ENCODE data around the gene OR8A1. TPM values are rescaled to one million over a fixed set of nuclear protein-coding genes. Genes with fewer than 3 reads are reported as not detected.

The OR8A1 gene
- total and polyA plus RNA-seq, 2 donors, result under 0.01 TPM; not detected in 1

DNA sequence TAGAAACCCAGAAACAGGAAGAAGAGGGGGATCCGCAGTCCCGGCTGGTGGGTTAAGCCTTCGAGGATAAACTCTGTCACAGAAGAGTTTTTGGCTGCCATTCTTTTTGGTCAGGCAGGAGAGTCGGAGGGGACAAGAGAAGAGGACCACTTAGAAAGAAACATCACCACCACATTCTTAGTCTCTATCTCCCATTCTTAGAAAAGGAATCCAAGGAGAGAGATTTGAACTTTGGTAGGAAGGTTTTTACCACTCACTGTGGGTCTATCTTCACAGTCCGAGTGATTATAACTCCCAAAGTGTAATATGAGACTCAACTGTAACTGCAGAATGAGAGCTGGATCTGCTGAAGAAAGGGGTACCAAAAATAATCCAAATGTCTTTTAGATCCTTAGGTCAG lies 26.2 kb upstream of the OR8A1 start, which contains the start of gene OR8B12:
Gene OR8B12 (minus strand): TSS at position 101 of the 400 bp plus-strand sequence. CDS start 0 bp downstream, at position 101.
- no peaks in the 10 kb centered on the region for H3K27me3 ChIP-seq (ENCODE audit: control insufficient read depth in 2 of 2, insufficient read depth in 1 of 2, low read length in 1 of 2)
- H3K4me3 ChIP-seq (ENCODE audit: low read length in 2 of 2), result no peak within 1 kb of the TSS
- H3K9me3 ChIP-seq (ENCODE audit: control insufficient read depth in 2 of 2, insufficient read depth in 1 of 2, low read length in 1 of 2), result no peaks in the 10 kb centered on the region
- H3K27ac ChIP-seq (ENCODE audit: low read depth in 1 of 2, low read length in 1 of 2), result no peak within 1 kb of the TSS
- no peaks in the 10 kb centered on the region for H3K4me1 ChIP-seq (ENCODE audit: control insufficient read depth in 2 of 2, insufficient read depth in 2 of 2, low read length in 2 of 2)
- DNase-seq (ENCODE audit: low read depth in 6 of 9, low spot score in 9 of 9), result no peak
- 87% methylated on average over 5 of the region's 5 CpGs for WGBS
- H3K36me3 ChIP-seq (ENCODE audit: control insufficient read depth in 2 of 2, insufficient read depth in 2 of 2, low read length in 1 of 2), result no peaks in the 10 kb centered on the region

DNA sequence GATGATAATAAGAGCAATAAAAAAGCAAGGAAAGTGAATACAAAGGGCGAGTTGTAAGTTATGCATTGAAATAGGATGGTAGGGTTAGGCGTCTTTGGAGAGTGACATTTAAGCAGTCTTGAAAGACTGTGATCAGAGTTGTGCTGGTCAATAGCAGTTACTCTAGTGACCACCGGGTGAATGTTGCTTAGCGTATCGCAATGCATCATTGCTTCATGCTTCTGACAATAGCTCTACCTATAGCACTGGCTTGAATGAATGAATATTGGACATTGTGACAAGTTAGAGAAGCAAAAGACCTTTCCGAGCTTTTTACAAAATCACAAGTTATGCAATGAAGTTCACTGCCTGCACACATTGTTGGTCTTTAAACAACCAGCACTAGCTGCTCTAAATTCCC lies 18.6 kb upstream of the OR8A1 start:
- DNase-seq (ENCODE audit: low read depth in 6 of 9, low spot score in 9 of 9), result no peak
- no peaks in the 10 kb centered on the region for H3K36me3 ChIP-seq (ENCODE audit: control insufficient read depth in 2 of 2, insufficient read depth in 2 of 2, low read length in 1 of 2)
- no peaks in the 10 kb centered on the region for H3K9me3 ChIP-seq (ENCODE audit: control insufficient read depth in 2 of 2, insufficient read depth in 1 of 2, low read length in 1 of 2)
- WGBS, result 94% methylated on average over 6 of the region's 6 CpGs
- no peaks in the 10 kb centered on the region for H3K4me1 ChIP-seq (ENCODE audit: control insufficient read depth in 2 of 2, insufficient read depth in 2 of 2, low read length in 2 of 2)
- no peaks in the 10 kb centered on the region for H3K27me3 ChIP-seq (ENCODE audit: control insufficient read depth in 2 of 2, insufficient read depth in 1 of 2, low read length in 1 of 2)
- H3K4me3 ChIP-seq (ENCODE audit: low read length in 2 of 2), result no peak overlapping the region
- no peak overlapping the region for H3K27ac ChIP-seq (ENCODE audit: low read depth in 1 of 2, low read length in 1 of 2)

DNA sequence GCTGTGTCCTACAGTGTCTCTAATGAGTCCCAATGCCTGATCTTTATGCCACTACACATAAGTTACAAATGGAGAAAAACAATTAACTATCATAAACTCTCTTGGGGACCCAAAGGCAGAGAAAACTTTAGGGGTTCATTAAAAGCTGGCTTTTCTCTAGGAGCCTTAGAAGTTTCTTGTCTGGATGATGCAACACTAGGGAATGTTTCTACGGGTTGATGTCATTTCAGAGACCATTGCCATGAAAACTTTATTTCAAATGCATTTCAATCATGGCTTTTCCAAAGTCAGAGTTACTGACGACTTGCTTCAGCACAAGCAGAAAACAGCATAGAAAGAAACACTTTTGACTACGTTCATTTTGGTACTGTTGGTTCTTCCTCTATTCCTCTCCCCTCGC lies 17.8 kb upstream of the OR8A1 start:
- no peak for DNase-seq (ENCODE audit: low read depth in 6 of 9, low spot score in 9 of 9)
- WGBS, result 93% methylated on average over 4 of the region's 4 CpGs

DNA sequence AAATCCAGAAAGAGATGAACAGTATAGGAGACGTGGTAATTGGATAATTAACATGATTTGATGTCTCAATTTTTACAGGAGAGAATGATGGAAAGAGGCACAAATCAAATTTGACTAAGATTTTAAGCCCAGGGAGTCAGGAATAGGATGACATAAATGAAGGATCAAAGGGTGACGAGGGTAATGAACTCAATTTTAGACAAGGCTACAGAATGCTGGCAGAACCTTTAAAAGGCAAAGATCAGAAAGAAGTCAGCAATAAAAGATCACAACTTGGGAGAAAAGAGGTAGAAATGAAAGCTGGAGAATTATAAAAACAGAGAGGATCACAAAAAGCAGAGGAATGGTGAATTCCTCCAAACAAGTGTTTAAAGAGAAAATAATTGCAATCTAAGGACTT lies 13.0 kb upstream of the OR8A1 start:
- Histone ChIP-seq H3K36me3 (ENCODE audit: control insufficient read depth in 2 of 2, insufficient read depth in 2 of 2, low read length in 1 of 2) (no peaks in the 10 kb centered on the region), H3K9me3 (ENCODE audit: control insufficient read depth in 2 of 2, insufficient read depth in 1 of 2, low read length in 1 of 2) (no peaks in the 10 kb centered on the region), H3K27me3 (ENCODE audit: control insufficient read depth in 2 of 2, insufficient read depth in 1 of 2, low read length in 1 of 2) (no peaks in the 10 kb centered on the region), H3K4me3 (ENCODE audit: low read length in 2 of 2) (no peak overlapping the region), H3K4me1 (ENCODE audit: control insufficient read depth in 2 of 2, insufficient read depth in 2 of 2, low read length in 2 of 2) (no peaks in the 10 kb centered on the region), H3K27ac (ENCODE audit: low read depth in 1 of 2, low read length in 1 of 2) (no peak overlapping the region)
- WGBS, result 80% methylated on average over 2 of the region's 2 CpGs
- DNase-seq (ENCODE audit: low read depth in 6 of 9, low spot score in 9 of 9), result no peak

More for the DNA sequence above, 17.8 kb upstream of the OR8A1 start:
- Histone ChIP-seq H3K27ac (ENCODE audit: low read depth in 1 of 2, low read length in 1 of 2) (no peak overlapping the region), H3K27me3 (ENCODE audit: control insufficient read depth in 2 of 2, insufficient read depth in 1 of 2, low read length in 1 of 2) (no peaks in the 10 kb centered on the region), H3K9me3 (ENCODE audit: control insufficient read depth in 2 of 2, insufficient read depth in 1 of 2, low read length in 1 of 2) (no peaks in the 10 kb centered on the region), H3K36me3 (ENCODE audit: control insufficient read depth in 2 of 2, insufficient read depth in 2 of 2, low read length in 1 of 2) (no peaks in the 10 kb centered on the region), H3K4me1 (ENCODE audit: control insufficient read depth in 2 of 2, insufficient read depth in 2 of 2, low read length in 2 of 2) (no peaks in the 10 kb centered on the region), H3K4me3 (ENCODE audit: low read length in 2 of 2) (no peak overlapping the region)

DNA sequence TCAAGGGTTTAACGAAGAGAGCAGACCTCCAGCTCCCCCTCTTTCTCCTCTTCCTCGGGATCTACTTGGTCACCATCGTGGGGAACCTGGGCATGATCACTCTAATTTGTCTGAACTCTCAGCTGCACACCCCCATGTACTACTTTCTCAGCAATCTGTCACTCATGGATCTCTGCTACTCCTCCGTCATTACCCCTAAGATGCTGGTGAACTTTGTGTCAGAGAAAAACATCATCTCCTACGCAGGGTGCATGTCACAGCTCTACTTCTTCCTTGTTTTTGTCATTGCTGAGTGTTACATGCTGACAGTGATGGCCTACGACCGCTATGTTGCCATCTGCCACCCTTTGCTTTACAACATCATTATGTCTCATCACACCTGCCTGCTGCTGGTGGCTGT lies 363 bp downstream of the OR8A1 start:
- no peaks in the 10 kb centered on the region for H3K36me3 ChIP-seq (ENCODE audit: control insufficient read depth in 2 of 2, insufficient read depth in 2 of 2, low read length in 1 of 2)
- H3K27ac ChIP-seq (ENCODE audit: low read depth in 1 of 2, low read length in 1 of 2), result no peak overlapping the region
- H3K4me1 ChIP-seq (ENCODE audit: control insufficient read depth in 2 of 2, insufficient read depth in 2 of 2, low read length in 2 of 2), result no peaks in the 10 kb centered on the region
- H3K27me3 ChIP-seq (ENCODE audit: control insufficient read depth in 2 of 2, insufficient read depth in 1 of 2, low read length in 1 of 2), result no peaks in the 10 kb centered on the region
- DNase-seq (ENCODE audit: low read depth in 6 of 9, low spot score in 9 of 9), result no peak
- H3K9me3 ChIP-seq (ENCODE audit: control insufficient read depth in 2 of 2, insufficient read depth in 1 of 2, low read length in 1 of 2), result no peaks in the 10 kb centered on the region
- H3K4me3 ChIP-seq (ENCODE audit: low read length in 2 of 2), result no peak overlapping the region
- 95% methylated on average over 7 of the region's 7 CpGs for WGBS

DNA sequence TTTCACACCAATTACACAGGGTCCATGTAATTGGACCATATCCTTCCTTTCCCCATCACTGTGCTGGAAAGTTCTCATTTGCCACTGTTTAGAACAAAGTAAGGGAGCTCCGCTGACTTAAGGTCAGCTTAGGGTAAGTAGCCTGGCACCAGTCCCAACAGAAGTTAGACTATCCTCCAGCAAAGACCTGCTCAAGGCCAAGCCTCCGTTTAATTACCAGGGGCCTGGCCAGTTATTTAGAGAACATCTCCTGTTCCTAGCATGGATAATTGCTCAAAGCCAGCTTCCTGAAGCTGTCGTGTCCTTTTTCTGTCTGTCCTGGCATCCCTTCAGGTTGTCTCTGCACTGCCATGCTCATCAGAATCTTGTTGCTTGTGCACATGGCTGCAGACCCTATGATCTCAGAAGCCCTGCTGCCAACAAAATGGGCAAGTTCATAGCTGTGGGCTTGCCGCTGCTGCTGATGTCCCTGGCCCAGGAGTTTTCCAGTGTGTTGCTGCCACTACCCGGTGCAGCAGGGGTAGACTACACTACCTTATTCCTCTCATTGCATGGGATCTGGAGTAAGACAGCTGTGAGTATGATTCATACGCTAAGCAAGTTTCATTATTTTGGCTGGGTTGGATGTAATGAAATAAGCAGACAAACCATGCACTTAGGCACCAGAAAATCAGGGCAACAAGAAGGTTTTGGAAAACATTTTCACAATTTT lies 8.1 kb downstream of the OR8A1 start:
- H3K9me3 ChIP-seq (ENCODE audit: control insufficient read depth in 2 of 2, insufficient read depth in 1 of 2, low read length in 1 of 2), result no peaks in the 10 kb centered on the region
- 94% methylated on average over 6 of the region's 6 CpGs for WGBS
- no peaks in the 10 kb centered on the region for H3K27me3 ChIP-seq (ENCODE audit: control insufficient read depth in 2 of 2, insufficient read depth in 1 of 2, low read length in 1 of 2)
- DNase-seq (ENCODE audit: low read depth in 6 of 9, low spot score in 9 of 9), result no peak
- no peak overlapping the region for H3K27ac ChIP-seq (ENCODE audit: low read depth in 1 of 2, low read length in 1 of 2)
- no peak overlapping the region for H3K4me3 ChIP-seq (ENCODE audit: low read length in 2 of 2)
- H3K36me3 ChIP-seq (ENCODE audit: control insufficient read depth in 2 of 2, insufficient read depth in 2 of 2, low read length in 1 of 2), result no peaks in the 10 kb centered on the region
- no peaks in the 10 kb centered on the region for H3K4me1 ChIP-seq (ENCODE audit: control insufficient read depth in 2 of 2, insufficient read depth in 2 of 2, low read length in 2 of 2)

DNA sequence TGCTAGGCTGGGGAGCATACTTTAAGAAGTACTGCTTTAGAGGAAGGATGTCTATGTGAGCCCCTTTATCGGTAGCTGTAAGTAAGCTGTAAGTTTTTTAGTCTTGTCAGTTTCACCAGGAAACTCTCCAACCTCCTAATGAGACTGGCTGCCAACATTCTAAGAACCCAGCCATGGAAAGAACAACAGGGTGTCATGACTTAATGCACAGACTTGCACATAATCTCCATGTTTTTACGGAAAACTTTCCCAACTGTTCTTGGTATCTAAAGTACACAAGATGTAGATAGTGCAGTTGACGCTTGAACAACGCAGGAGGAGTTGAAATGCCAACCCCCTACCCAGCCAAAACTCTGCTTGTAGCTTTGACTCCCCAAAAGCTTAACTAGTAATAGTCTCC lies 9.0 kb downstream of the OR8A1 start:
- DNase-seq (ENCODE audit: low read depth in 6 of 9, low spot score in 9 of 9), result no peak
- H3K9me3 ChIP-seq (ENCODE audit: control insufficient read depth in 2 of 2, insufficient read depth in 1 of 2, low read length in 1 of 2), result no peaks in the 10 kb centered on the region
- H3K27me3 ChIP-seq (ENCODE audit: control insufficient read depth in 2 of 2, insufficient read depth in 1 of 2, low read length in 1 of 2), result no peaks in the 10 kb centered on the region

DNA sequence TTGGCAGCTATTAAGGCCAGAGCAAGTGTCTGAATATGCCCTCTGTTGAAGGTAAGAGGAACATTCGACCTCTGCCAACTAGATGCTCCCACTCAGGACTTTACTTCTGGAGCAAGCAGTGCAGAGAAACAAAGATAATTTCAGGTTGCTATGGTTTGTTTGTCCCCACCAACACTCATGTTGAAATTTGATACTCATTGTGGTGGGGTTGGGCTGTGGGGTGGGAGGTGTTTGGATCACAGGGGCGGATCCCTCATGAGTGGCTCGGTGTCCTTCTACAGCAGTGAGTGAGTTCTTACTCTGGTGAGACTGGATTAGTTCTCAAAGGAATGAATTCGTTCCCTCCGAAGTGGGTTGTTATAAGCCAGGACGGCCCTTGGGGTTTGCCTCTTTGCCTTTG lies 12.0 kb downstream of the OR8A1 start:
- Histone ChIP-seq H3K4me1 (ENCODE audit: control insufficient read depth in 2 of 2, insufficient read depth in 2 of 2, low read length in 2 of 2) (no peaks in the 10 kb centered on the region), H3K9me3 (ENCODE audit: control insufficient read depth in 2 of 2, insufficient read depth in 1 of 2, low read length in 1 of 2) (no peaks in the 10 kb centered on the region), H3K27ac (ENCODE audit: low read depth in 1 of 2, low read length in 1 of 2) (no peak overlapping the region), H3K36me3 (ENCODE audit: control insufficient read depth in 2 of 2, insufficient read depth in 2 of 2, low read length in 1 of 2) (no peaks in the 10 kb centered on the region), H3K4me3 (ENCODE audit: low read length in 2 of 2) (no peak overlapping the region), H3K27me3 (ENCODE audit: control insufficient read depth in 2 of 2, insufficient read depth in 1 of 2, low read length in 1 of 2) (no peaks in the 10 kb centered on the region)
- WGBS, result 80% methylated on average over 6 of the region's 6 CpGs
- DNase-seq (ENCODE audit: low read depth in 6 of 9, low spot score in 9 of 9), result no peak

More for the DNA sequence above, 9.0 kb downstream of the OR8A1 start:
- no peak overlapping the region for H3K27ac ChIP-seq (ENCODE audit: low read depth in 1 of 2, low read length in 1 of 2)
- H3K4me1 ChIP-seq (ENCODE audit: control insufficient read depth in 2 of 2, insufficient read depth in 2 of 2, low read length in 2 of 2), result no peaks in the 10 kb centered on the region
- WGBS, result 93% methylated on average over 4 of the region's 4 CpGs
- no peaks in the 10 kb centered on the region for H3K36me3 ChIP-seq (ENCODE audit: control insufficient read depth in 2 of 2, insufficient read depth in 2 of 2, low read length in 1 of 2)
- H3K4me3 ChIP-seq (ENCODE audit: low read length in 2 of 2), result no peak overlapping the region

DNA sequence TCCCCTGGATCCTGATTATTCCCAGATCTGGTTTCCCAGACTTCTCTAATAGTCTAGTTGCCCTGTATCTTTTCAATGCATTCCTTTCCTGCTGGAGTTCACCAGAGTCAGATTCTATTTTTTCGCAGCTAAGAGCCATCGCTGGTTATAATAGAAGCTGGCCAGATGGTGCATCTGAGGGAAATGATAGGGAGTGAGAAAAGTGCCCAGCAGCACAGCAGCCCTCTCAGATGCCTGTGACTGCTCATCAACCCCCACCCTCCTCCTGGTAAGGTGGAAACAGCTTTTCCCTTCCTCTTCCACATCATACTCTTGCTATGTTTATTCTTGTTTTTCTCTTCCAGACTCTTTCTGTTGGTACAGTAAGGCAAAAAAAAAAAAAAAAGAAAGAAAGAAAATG lies 12.8 kb downstream of the OR8A1 start:
- DNase-seq (ENCODE audit: low read depth in 6 of 9, low spot score in 9 of 9), result no peak
- no peak overlapping the region for H3K4me3 ChIP-seq (ENCODE audit: low read length in 2 of 2)
- H3K9me3 ChIP-seq (ENCODE audit: control insufficient read depth in 2 of 2, insufficient read depth in 1 of 2, low read length in 1 of 2), result no peaks in the 10 kb centered on the region
- WGBS, result 95% methylated on average over 2 of the region's 2 CpGs
- H3K4me1 ChIP-seq (ENCODE audit: control insufficient read depth in 2 of 2, insufficient read depth in 2 of 2, low read length in 2 of 2), result no peaks in the 10 kb centered on the region
- H3K27ac ChIP-seq (ENCODE audit: low read depth in 1 of 2, low read length in 1 of 2), result no peak overlapping the region
- no peaks in the 10 kb centered on the region for H3K27me3 ChIP-seq (ENCODE audit: control insufficient read depth in 2 of 2, insufficient read depth in 1 of 2, low read length in 1 of 2)
- H3K36me3 ChIP-seq (ENCODE audit: control insufficient read depth in 2 of 2, insufficient read depth in 2 of 2, low read length in 1 of 2), result no peaks in the 10 kb centered on the region
